Heart right ventricle (tissue), 16 donors: ENCODE results near the gene SMYD4. TPM values are rescaled to one million over a fixed set of nuclear protein-coding genes. Genes with fewer than 3 reads are reported as not detected.

Source experiments
- ATAC-seq, 8 donors: fragments of 200-7000 bp; cut with Tn5 transposase; one replicate each; pipeline ENCODE4 v1.9.1; 2020; ENCODE audit warnings: mild to moderate bottlenecking in 8 of 8, moderate library complexity in 8 of 8, moderate number of reproducible peaks in 1 of 8
- DNase-seq, 2 donors: peaks; one replicate each; pipeline ENCODE4 v3.0.0-alpha.2; 2020
- H3K27ac ChIP-seq, 10 donors: fragments of 200-600 bp; sonication (generic) in 2 of 10; one replicate each; pipeline versions ENCODE4 v1.5.0 to v1.8.0; 2020 to 2022; ENCODE audit warnings: mild to moderate bottlenecking in 3 of 10
- H3K27me3 ChIP-seq, 7 donors: fragments of 200-600 bp; one replicate each; pipeline ENCODE4 v1.8.0; 2021 to 2022; ENCODE audit warnings: mild to moderate bottlenecking in 2 of 7
- H3K36me3 ChIP-seq, 9 donors: fragments of 200-600 bp; sonication (generic) in 1 of 9; one replicate each; pipeline versions ENCODE4 v1.5.0 to v1.8.0; 2020 to 2022; ENCODE audit warnings: mild to moderate bottlenecking in 2 of 9
- H3K4me1 ChIP-seq, 9 donors: fragments of 200-600 bp; sonication (generic) in 1 of 9; one replicate each; pipeline versions ENCODE4 v1.5.0 to v1.8.0; 2020 to 2022; ENCODE audit warnings: mild to moderate bottlenecking in 4 of 9
- H3K4me3 ChIP-seq, 10 donors: fragments of 200-600 bp; sonication (generic) in 2 of 10; one replicate each; pipeline versions ENCODE4 v1.5.0 to v1.8.0; 2020 to 2022; ENCODE audit warnings: mild to moderate bottlenecking in 7 of 10, moderate library complexity in 2 of 10
- H3K9me3 ChIP-seq, 11 donors: fragments of 200-600 bp in 10 of 11; sonication (generic) in 2 of 11; one replicate each; pipeline versions ENCODE4 v1.5.0 to v1.8.0; 2013 to 2022; ENCODE audit warnings: mild to moderate bottlenecking in 2 of 11, control low read depth in 1 of 11, moderate library complexity in 1 of 11
- WGBS, 2 donors: extraction: QIAGEN DNeasy Blood & Tissue Kit; methylation state at CpG; one replicate each; pipeline ENCODE4 v1.1.7; 2013; ENCODE audit warnings: inconsistent platforms in 1 of 2; 5-methylcytosine and 5-hydroxymethylcytosine counted together
- intact Hi-C, 10 donors: fragments of 100-400 bp; cut with DNase I; formaldehyde crosslinking; loops; one replicate each; pipeline versions ENCODE4 v1.11.1 to v1.14.2; 2022
- polyA plus RNA-seq, 2 donors: library from polyadenylated mRNA; stranded (reverse); fragments of 200-250 nt; gene quantifications; one replicate each; pipeline ENCODE4 v1.2.3, GENCODE V29; 2013
- total RNA-seq, 10 donors: library from RNA; stranded (reverse); fragmentation: NEBNext Ultra II Directional in 3 of 10; extraction: Animal tissue kit (Norgen Biotek cat#: 25700) in 3 of 10; gene quantifications; one replicate each; pipeline versions ENCODE4 v1.2.1 to v1.2.4, GENCODE V29; 2021 to 2023
- TF ChIP-seq, protein P1 (sequence below), 9 donors: fragments of 200-600 bp; sonication (generic) in 2 of 9; IDR thresholded peaks; one replicate each; pipeline versions ENCODE4 v1.5.0 to v1.8.0; 2021 to 2022; ENCODE audit warnings: antibody characterized with exemption in 9 of 9, mild to moderate bottlenecking in 5 of 9, moderate library complexity in 1 of 9
- donor health status: Arrhythmogenic right ventricular cardiomyopathy.
- donor health status: ischemic (EF 13 %, LVEDD 7.1; RV severe dilation, severe dysfunction).
- donor health status: healthy with polysubstance abuse.
- donor health status: DM: no; HTN: yes; CAD: no.
- donor health status: DM: no; HTN: no; CAD: no.
- donor health status: ischemic (EF 25% LVEDD 6.9; RV normal size, moderate dysfunction).
- donor health status: ischemic (EF 25% LVEDD 5.7; RV mildly dilated, moderate dysfunction).
- donor health status: healthy.
- donor health status: DM: yes; HTN: yes; CAD: no.
- donor health status: Ischemic cardiomyopathy.
- donor health status: ischemic (EF 35%, LVEDD 5.7; RV mildly dilated, moderate dysfunction).
- donor health status: nonischemic (EF 11% LVEDD 7.7; RV severe dilation, severe dysfunction).
- donor health status: DM: yes; HTN: yes; CAD: no.
- donor health status: PGD.
- donor health status: ischemic (EF 29% LVEDD 5.4; RV normal size, mild dysfunction).
- donor health status: nonischemic (EF 23%, LVEDD 6.1; RV moderate dilation, normal function).

The SMYD4 gene
- total and polyA plus RNA-seq, 12 donors = 4.6 to 13.5 (median 8.9) TPM

- Histone ChIP-seq H3K27me3 (no peaks in the 10 kb centered on the region), H3K36me3 (no peaks in the 10 kb centered on the region), H3K4me3 (peak overlapping the region in 7 of 10 donors; percentile 38 to 60 (median 53)), H3K27ac (peak overlapping the region; percentile 43 to 90 (median 80)), H3K4me1 (peaks cover 0 to 47% (median 14%) of the 10 kb centered on the region in 9 donors), H3K9me3 (no peaks in the 10 kb centered on the region)
- DNase-seq (peak; percentile 66 to 71), ATAC-seq (peak; percentile 67 to 75 (median 70))
- TF ChIP-seq, protein P1, sequence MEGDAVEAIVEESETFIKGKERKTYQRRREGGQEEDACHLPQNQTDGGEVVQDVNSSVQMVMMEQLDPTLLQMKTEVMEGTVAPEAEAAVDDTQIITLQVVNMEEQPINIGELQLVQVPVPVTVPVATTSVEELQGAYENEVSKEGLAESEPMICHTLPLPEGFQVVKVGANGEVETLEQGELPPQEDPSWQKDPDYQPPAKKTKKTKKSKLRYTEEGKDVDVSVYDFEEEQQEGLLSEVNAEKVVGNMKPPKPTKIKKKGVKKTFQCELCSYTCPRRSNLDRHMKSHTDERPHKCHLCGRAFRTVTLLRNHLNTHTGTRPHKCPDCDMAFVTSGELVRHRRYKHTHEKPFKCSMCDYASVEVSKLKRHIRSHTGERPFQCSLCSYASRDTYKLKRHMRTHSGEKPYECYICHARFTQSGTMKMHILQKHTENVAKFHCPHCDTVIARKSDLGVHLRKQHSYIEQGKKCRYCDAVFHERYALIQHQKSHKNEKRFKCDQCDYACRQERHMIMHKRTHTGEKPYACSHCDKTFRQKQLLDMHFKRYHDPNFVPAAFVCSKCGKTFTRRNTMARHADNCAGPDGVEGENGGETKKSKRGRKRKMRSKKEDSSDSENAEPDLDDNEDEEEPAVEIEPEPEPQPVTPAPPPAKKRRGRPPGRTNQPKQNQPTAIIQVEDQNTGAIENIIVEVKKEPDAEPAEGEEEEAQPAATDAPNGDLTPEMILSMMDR (IDR thresholded peaks at IDR 0.05) = no peak
- WGBS, 2 donors = 34 to 43% methylated on average over 11 of the region's 11 CpGs
- intact Hi-C loops = no loop called here
These were observed 65.4 kb downstream of the SMYD4 start for GRCh38 chr17:1764284-1764683.

DNA sequence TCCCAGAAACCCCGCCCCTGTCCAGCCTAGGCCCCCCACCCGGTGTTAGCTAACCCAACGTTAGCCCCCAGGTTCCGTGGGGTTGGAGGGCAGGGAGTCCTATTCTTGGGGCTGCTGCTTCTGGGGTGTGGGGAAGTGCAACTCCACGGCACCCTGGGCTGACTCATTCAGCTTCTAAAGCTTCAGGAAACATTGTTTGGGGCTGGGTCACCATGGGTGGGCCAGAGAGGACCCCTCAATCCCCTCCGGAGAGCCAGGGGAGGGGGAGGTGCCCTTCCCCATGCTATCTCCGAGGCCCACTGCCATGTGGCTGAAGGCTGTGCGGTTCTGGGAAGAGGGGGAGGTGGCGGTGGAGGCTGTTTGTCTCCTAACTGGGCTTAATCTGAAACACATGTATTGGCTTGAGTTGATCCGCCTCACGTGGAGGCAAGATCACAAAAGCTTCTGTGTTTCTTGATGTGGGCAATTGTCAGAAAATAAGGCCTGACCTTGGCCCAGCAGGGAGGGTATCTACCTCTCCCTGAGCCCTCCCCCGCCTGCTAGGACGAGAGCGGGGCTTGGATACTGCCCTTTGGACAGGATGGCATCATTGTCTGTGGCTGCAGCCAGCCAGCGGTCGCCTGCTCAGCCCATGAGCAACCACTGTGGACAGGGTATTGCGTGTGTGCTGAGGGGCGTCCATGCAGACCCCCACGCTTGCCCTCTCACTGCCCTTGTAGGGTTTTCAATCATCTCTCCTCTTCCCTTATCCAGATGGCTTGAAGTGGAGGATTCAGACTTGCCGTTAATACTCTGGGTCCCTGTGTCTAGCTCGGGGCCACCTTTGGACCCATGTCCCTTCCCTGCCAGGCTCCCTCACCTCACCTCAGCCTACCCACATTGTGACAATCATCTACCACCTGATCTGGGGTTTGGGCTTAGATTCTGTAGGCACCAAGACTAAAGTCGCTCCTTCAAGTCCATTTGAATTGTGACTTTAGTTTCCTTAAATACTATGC lies 66.5 kb downstream of the SMYD4 start:
- intact Hi-C loops = no loop called here
- Histone ChIP-seq H3K9me3 (no peaks in the 10 kb centered on the region), H3K36me3 (no peaks in the 10 kb centered on the region), H3K27me3 (no peaks in the 10 kb centered on the region), H3K27ac (peak overlapping the region; percentile 52 to 90 (median 80)), H3K4me3 (peak overlapping the region in 9 of 10 donors; percentile 34 to 60 (median 53)), H3K4me1 (peaks cover 0 to 54% (median 14%) of the 10 kb centered on the region in 9 donors)
- ATAC-seq (peak; percentile 39 to 71 (median 56)), DNase-seq (peak; percentile 43 to 50)
- 63 to 66% methylated on average over 22 of the region's 22 CpGs for WGBS, 2 donors
- TF ChIP-seq, protein P1 (IDR thresholded peaks at IDR 0.05) = no peak

DNA sequence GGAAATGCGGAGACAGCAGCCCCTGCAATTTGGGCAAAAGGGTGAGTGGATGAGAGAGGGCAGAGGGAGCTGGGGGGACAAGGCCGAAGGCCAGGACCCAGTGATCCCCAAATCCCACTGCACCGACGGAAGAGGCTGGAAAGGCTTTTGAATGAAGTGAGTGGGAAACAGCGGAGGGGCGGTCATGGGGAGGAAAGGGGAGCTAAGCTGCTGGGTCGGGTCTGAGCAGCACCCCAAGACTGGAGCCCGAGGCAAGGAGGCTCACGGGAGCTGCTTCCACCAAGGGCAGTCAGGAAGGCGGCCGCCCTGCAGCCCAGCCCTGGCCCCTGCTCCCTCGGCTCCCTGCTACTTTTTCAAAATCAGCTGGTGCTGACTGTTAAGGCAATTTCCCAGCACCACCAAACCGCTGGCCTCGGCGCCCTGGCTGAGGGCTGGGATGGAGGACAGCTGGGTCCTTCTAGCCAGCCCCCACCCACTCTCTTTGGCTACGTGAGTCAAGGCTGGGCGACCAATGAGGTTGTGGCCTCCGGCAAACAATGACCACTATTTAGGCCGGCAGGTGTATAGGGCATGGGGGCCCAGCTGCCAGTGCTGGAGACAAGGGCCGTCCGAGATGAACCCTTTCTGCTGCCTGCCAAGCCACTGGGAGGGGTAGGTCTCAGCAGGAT lies 67.3 kb downstream of the SMYD4 start:
- peak; percentile 35 to 75 (median 68) for ATAC-seq
- 57 to 66% methylated on average over 21 of the region's 21 CpGs for WGBS, 2 donors
- peak overlapping the region; percentile 52 to 90 (median 80) for H3K27ac ChIP-seq
- H3K9me3 ChIP-seq = no peaks in the 10 kb centered on the region
- no peaks in the 10 kb centered on the region for H3K27me3 ChIP-seq
- H3K4me3 ChIP-seq = peak overlapping the region in 9 of 10 donors; percentile 34 to 60 (median 53)
- TF ChIP-seq, protein P1 (IDR thresholded peaks at IDR 0.05) = no peak
- DNase-seq = peak; percentile 44 to 59
- H3K36me3 ChIP-seq = no peaks in the 10 kb centered on the region
- H3K4me1 ChIP-seq = peaks cover 0 to 54% (median 14%) of the 10 kb centered on the region in 9 donors
- intact Hi-C loops = no loop called here

DNA sequence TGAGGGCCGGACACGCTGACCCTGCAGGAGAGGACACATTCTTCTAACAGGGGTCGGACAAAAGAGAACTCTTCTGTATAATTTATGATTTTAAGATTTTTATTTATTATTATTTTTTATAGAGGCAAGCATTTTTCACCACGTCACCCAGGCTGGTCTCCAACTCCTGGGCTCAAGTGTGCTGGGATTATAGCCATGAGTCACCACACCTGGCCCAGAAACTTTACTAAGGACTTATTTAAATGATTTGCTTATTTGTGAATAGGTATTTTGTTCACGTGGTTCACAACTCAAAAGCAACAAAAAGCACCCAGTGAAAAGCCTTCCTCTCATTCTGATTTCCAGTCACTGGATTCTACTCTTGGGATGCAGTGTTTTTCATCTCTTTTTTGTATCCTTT lies 70.2 kb downstream of the SMYD4 start:
- 85 to 93% methylated on average over 5 of the region's 5 CpGs for WGBS, 2 donors
- no peak for ATAC-seq
- Histone ChIP-seq H3K36me3 (no peaks in the 10 kb centered on the region), H3K27ac (peak overlapping the region in 1 of 10 donors; percentile 73), H3K4me1 (peaks cover 0 to 43% (median 11%) of the 10 kb centered on the region in 9 donors), H3K27me3 (no peaks in the 10 kb centered on the region), H3K9me3 (no peaks in the 10 kb centered on the region), H3K4me3 (no peak overlapping the region)
- TF ChIP-seq, protein P1 (IDR thresholded peaks at IDR 0.05) = no peak
- intact Hi-C loops = loop anchor here in 1 of 10 donors (10.0 kb wide), 1 partner anchor 1335 kb away; no protein-coding TSS in a partner anchor
- no peak for DNase-seq
